Mononuclear cell (primary cell): Measurements from ENCODE around the gene ETFRF1. TPM values are rescaled to one million over a fixed set of nuclear protein-coding genes. Genes with fewer than 3 reads are reported as not detected.

Experiments
- H3K27me3 ChIP-seq: 2 replicates; pipeline ENCODE4 v1.6.0; 2011; ENCODE audit warnings: low read length, control low read depth; ENCODE audit not compliant: insufficient read depth
- H3K4me1 ChIP-seq: 2 replicates; pipeline ENCODE4 v1.5.1; 2011; ENCODE audit warnings: mild to moderate bottlenecking, low read length, control low read depth; ENCODE audit not compliant: insufficient read depth
- H3K4me3 ChIP-seq: 2 replicates; pipeline ENCODE4 v1.5.1; 2011; ENCODE audit warnings: mild to moderate bottlenecking, low read length, moderate library complexity
- H3K9me3 ChIP-seq: 2 replicates; pipeline ENCODE4 v1.5.1; 2011; ENCODE audit warnings: low read depth, mild to moderate bottlenecking, control low read depth, low read length
- total RNA-seq: library from RNA; depleted of rRNA; stranded (reverse); fragments of >200 nt; gene quantifications from one replicate; pipeline ENCODE4 v1.2.3, GENCODE V29; 2012

The ETFRF1 gene
- total RNA-seq, 1 donor = 67.5 TPM

- Histone ChIP-seq H3K4me1 (peaks cover 31% of the 10 kb centered on the region), H3K27me3 (no peaks in the 10 kb centered on the region), H3K9me3 (no peaks in the 10 kb centered on the region), H3K4me3 (peak overlapping the region; percentile 62)
Observed at GRCh38 chr12:25249931-25250738, 55.1 kb downstream of the ETFRF1 start.

GRCh38 chr12:25250744-25251730 is 56.0 kb downstream of the ETFRF1 start, which contains the start of gene KRAS:
Gene KRAS (minus strand): TSS chr12:25250929.
- H3K9me3 ChIP-seq = no peaks in the 10 kb centered on the region
- H3K27me3 ChIP-seq = no peaks in the 10 kb centered on the region
- H3K4me3 ChIP-seq = peak within 1 kb of the TSS; percentile 62
- peaks cover 31% of the 10 kb centered on the region for H3K4me1 ChIP-seq

- Histone ChIP-seq H3K4me1 (peaks cover 31% of the 10 kb centered on the region), H3K27me3 (no peaks in the 10 kb centered on the region), H3K9me3 (no peaks in the 10 kb centered on the region), H3K4me3 (peak overlapping the region; percentile 62)
Observed at GRCh38 chr12:25251769-25252168, 56.7 kb downstream of the ETFRF1 start.

GRCh38 chr12:25252946-25253345 is 57.9 kb downstream of the ETFRF1 start:
- Histone ChIP-seq H3K4me3 (no peak overlapping the region), H3K27me3 (no peaks in the 10 kb centered on the region), H3K9me3 (no peaks in the 10 kb centered on the region), H3K4me1 (peaks cover 31% of the 10 kb centered on the region)

- H3K4me1 ChIP-seq = peaks cover 28% of the 10 kb centered on the region
- no peaks in the 10 kb centered on the region for H3K27me3 ChIP-seq
- no peaks in the 10 kb centered on the region for H3K9me3 ChIP-seq
- H3K4me3 ChIP-seq = no peak overlapping the region
Observed at GRCh38 chr12:25253371-25254068, 58.5 kb downstream of the ETFRF1 start.

GRCh38 chr12:25254271-25254880 is 59.3 kb downstream of the ETFRF1 start:
- no peaks in the 10 kb centered on the region for H3K27me3 ChIP-seq
- H3K4me1 ChIP-seq = peaks cover 19% of the 10 kb centered on the region
- no peak overlapping the region for H3K4me3 ChIP-seq
- H3K9me3 ChIP-seq = no peaks in the 10 kb centered on the region

Other genes starting within 250 kb of the ETFRF1 start
- 6.5 TPM for gene BCAT1, start 246.1 kb upstream of the ETFRF1 start, total RNA-seq
- gene DNAI7, start 77 bp upstream of the ETFRF1 start, total RNA-seq = 0.10 TPM
- gene KRAS, start 55.7 kb downstream of the ETFRF1 start, total RNA-seq = 37.6 TPM